HG02798 (cell line): ENCODE measurements around the gene ZNF516.

Experiments
- ATAC-seq: cut with Tn5 transposase; IDR thresholded peaks from one replicate; pipeline ENCODE4 v1.9.1; 2021; ENCODE audit warnings: mild to moderate bottlenecking; ENCODE audit not compliant: unreplicated experiment, poor library complexity

The ZNF516 gene

DNA sequence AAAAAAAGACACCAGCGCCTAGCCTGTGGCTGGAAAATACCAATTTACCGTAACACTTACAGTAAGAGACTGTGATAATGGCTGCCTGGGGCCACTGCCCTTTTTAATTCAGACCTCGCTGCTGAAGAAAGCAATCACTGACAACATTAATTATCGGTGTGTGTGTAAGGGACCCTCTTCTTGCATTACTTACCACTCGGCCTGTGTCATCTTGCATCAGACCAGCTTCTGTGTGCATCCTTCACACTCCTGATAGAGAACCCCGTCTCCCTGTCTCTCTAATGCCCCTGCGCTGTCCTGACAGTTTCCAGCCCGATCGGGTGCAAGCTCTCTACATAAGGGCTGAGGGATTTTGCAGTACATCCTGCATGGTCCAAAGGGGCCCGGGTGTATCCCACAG is 124.4 kb downstream of the ZNF516 start:
- ATAC-seq, result no peak

DNA sequence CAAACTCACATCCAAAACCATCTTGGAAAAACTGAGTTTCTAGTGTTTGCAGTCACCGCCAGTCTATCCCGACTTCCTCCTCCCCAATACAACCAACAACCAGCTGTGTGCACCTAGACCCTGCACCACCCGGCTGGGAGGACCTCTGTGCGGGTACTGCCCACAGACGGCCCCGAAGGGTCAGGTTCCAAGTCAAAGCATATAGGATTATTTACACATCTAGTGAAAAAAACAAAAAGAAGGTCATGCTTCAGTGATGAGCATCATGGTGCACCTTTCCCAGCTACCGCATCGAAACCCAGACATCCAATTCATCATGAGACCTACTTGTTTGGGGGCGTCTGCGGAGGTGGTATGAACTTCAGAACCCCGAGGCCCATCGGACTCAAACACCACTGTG is 124.8 kb downstream of the ZNF516 start:
- ATAC-seq, result no peak

DNA sequence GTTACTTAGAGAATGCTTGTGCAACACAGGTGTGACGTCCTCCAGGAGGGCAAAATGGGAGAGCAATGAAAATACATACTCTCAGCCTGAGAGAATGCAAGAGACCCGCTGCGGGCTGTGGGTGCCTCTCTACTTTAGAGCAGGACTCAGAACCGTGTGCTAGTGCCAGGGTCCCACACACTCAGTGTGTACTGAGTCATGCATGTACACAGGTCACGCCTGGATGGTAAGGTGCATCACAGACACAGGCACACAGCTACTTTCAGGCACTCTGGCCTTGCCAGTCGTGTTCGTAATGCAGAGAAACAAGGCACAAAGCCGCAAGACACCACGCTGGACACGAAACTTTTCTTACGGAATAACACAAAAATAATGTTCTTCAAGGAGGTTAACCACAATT is 125.3 kb downstream of the ZNF516 start:
- no peak for ATAC-seq

DNA sequence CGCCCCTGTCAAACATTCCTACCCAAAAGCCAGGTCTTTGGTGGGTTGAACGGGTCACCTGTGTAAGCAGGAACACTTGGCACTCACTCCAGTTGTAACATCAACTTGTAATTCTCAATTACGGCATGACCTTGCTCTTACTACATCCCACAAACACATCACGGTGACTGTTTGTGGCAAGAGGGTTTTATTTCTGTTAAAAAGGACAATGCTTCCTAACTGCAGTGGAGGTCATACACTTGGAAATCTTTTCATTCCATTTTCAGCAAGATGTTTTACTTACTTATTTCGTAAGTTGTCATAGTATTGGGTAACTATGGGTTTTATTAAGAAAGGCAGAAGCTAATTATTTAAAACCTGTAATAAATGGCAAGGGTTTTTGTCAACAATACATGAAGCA is 126.1 kb downstream of the ZNF516 start:
- ATAC-seq, result no peak

DNA sequence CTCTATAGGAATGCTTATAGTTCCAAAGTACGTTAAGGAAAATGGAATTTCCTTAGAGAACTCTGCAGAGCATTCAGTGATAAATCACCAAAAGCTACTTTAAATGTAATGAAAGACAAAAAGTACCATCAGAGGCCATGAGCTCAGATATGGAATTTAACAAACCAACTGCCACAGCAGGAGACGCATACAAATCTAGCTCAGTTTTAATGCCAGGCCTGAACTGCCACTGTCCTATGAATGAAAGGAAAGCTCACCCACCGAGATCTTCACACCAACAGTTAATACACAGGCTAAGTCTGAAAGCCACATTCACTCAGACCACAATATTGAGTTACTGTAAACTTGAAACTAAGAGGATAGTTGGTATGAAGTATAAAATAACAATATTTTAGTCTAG is 126.8 kb downstream of the ZNF516 start:
- ATAC-seq, result no peak

DNA sequence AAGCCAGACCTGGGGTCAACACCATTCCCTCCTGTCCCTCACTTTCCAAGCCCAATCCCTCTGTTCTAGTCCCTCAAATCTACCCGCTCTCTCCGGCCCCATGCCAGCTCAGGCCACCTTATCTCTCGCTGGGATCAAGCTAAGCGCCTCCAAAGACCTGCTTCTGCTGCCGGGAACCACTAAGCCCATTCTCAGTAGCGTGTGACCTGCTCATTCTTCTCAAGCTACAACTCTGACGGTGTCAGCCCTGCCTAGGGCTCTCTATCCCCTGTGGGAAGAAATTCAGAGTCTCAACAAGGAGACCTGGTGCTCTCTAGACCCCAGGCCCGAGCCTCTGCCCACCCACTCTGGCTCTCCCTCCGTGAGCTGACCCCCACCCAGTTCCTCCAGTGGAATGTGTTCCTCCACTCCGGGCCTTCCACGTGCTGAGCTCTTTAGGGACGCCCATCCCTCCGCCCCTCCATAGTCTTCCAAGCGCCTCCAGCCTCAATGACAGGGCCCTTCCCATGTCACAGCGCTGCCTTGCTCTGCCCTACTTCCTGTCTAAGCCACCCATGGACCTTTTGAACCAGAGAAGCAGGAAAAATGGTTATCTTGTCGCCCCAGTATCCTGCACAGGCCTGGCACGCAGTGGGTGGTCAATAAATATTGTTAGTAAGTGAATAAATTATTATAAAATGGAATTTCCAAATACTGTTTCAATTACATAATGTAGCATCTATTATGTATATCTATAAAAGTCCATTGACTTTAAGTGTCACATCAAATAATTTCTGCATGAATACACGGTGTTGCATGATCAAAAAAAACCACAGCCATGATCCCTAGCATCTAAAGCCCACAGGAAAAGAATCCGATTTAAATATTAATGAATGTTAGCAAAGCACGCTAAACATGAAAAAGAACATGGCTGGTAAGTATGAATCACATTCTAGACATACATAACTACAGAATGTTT is 127.6 kb downstream of the ZNF516 start:
- ATAC-seq, result no peak

DNA sequence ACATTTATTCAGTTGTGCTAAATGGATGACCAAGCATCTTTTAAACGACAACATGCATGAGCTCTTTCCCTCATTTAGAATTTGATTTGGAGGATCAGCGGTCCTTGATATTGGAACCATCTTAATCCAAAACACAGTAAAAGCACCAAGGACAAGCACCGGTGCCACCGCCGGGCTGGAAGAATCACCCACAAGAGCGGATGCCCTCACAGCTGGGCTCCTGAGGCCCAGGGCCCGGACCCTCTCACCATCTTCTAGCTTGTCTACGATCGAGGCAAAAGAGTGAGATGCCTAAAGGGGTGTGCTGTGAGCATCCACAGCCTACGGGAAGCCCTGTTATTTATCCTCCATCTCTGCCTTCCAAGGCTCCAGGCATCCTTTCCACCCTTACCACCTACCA is 129.5 kb downstream of the ZNF516 start:
- no peak for ATAC-seq

DNA sequence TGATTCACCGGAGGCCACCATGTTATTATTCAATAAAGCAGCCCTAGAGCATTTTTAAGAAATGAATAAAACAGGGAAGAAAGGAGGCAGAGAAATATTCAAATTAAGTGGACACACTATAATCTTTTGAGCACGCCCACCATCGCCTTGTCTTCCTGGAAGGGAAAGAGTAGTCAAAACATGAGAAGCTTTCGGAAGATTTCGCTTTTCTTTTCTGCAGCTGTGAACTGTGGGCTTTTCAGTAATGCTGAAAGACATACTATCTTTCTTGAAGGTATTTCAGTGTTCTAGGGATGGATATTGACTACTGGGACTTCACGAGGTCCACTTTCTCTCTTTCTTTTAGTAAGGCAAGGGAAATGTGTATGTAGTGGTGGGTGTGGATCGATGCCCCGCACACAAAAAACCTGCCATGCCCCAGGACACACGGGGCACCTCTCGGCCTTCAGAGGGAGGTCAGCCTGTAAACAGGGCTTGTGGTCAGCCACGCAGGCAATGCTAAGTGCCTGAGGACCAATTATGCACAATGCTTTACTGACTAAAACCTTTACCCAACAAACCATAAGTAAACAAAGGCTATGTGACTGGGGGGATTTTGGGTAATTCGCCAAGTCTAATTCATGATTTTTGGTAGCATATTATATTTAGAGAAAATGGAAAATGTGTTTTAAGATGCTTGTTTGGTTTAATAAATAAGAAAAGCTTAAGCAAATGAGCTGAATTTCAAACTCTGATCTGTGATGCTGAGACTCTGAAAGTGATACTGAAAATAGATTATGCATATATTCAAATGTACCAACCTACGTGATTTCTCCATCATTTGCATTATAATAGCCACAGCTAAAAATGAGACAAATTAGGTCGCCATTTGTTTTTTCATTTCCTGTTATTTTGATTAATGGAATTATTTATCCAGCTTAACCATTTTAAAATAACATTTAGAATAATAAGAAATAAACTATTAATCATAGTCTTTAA is 130.5 kb downstream of the ZNF516 start:
- peak; percentile 88 for ATAC-seq

DNA sequence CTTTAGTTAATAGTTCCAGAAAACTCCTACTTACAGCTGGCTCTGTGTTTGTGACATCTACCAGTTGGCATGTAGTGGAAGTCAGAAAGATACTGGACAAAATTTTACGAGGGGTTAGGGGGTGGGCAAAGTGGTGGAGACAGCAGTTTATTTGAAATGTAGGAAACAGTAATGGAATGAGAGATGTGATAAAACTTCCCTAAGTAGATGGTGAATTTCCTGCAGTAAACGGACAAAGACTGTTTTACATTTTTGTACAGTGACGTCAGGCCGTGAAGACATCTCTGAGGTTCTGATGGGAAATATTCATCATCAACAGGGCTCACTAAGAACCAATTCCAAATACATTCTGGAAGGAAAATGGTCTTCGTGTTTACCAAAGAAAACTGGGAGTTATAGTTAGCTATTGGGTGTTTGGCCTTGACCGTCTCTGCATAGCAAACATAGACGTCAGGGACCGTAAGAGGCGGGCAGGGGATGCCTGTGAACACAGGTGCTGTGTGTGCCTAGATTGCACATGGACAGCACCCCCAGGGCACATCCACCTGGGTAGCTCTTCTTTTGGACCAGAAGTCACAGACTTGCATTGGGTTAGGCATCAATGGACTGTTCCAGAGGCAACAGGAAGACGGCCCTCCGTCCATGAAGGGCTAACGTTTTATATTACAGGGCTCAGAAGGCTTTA is 131.5 kb downstream of the ZNF516 start:
- no peak for ATAC-seq

DNA sequence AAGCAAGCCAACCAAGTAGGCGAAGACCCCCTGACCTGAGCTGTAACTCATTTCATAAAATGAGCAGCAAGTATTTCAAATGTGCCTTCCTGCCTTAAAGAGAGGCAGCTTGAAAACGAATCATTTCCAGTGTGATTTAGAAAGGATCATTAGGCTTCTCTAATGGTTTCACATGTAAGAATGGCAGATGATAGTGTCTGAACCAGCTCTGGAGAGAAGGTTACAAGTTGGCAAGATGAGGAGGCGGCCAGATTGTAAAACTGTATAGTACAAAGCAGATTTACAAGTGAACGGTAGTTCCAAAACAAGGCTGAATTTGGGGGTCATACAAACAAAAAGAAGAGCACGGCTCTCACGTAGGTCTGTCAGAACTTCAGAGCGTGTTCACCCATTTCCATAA is 132.4 kb downstream of the ZNF516 start:
- no peak for ATAC-seq

DNA sequence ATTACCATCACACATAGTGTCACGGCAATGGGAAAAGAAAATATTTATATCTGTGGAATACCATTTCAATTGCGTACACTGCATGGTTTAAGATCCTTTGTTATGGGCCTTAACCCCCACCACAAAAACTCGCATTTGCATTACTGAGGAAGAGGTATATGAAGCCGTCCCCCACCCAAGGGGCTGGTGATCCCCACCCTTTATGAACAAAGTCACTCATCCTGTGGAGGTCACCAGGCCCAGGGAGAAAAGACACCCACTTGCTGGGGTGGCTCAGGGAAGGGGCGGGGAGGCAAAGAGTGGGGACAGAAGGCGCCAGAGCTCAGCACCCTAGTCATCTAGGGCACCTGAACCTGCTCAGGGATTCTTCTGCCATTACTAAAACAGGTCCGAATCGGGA is 133.8 kb downstream of the ZNF516 start:
- no peak for ATAC-seq

DNA sequence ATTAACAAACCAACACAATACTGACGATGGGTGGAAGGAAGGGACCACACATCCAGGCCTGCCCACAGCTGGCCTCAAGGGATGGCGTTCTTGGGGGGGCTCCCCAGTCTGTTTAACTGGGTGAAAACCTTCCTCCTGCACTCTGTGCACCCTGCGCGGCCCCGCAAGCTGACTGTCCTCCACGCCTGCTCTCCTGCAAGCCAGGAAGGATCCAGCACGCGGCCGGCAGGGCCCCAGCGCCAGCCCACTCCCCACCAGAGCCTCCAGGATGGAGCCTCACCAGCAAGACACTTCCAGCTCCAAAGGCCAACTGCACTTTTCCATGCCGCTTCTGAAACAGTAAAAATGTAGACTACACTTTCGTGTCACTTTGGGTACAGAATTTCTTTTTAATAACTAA is 135.1 kb downstream of the ZNF516 start:
- no peak for ATAC-seq

DNA sequence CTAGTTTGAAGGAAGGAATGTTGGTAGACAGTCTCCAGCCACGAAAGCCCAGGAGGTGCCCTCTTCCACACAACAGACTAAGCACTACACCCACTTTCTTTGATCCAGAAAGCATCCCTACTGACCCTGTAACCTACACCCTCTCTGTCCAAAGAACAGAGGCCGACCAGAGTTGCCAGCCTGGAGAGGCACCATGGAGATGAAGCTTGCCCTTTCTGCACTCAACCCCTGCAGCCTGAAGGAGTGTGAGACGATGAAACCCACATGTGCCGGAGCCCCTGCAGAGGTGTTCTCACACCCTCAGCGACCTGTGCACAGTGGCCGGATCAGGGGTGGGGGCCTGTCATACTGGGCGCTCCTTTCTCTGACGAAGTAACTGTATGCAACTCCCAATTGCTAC is 136.3 kb downstream of the ZNF516 start:
- no peak for ATAC-seq

DNA sequence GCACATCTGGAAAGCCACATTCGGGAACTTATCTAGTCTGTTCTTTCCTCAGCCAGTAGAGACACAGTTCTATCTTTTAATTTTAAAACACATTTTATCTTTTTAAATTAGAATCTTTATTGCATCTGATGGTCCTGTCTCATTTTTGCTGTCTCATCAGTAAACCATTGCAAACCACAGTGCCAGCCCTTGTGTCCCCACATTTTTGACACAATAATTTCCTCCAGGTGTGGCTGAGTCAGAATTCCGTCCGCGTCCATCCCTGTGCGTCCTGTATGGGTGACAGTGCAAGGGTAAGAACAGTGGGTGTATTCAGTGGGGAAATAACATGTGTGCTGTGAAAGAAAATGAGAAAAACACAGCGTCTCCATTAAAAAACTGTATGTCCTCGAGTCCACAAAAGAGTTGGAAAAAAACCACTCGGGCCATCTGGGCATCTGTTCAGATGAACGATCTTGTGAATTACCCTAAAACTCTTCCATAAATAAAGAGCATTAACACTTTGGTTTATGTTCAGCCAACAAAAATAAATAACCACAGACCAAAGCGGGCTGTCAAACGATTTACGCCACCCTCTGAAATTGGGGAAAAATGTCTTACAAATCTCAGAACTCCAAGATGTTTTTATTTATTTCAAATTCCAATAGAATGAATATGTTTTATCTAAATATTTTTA is 137.3 kb downstream of the ZNF516 start:
- ATAC-seq, result no peak

DNA sequence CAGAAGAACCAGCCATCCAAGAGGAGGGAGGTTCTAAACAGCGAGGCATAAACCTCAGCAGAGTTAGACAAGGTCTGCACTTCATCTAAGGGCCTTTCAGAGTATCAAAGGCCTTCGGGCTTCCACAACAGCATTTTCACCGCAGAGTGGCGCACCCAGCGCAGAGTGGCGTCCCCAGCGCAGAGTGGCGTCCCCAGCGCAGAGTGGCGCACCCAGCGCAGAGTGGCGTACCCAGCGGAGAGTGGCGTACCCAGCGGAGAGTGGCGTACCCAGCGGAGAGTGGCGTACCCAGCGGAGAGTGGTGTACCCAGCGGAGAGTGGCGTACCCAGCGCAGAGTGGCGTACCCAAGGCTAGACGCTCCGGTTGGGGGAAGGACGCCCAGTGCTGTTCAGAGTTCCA is 137.9 kb downstream of the ZNF516 start:
- no peak for ATAC-seq

DNA sequence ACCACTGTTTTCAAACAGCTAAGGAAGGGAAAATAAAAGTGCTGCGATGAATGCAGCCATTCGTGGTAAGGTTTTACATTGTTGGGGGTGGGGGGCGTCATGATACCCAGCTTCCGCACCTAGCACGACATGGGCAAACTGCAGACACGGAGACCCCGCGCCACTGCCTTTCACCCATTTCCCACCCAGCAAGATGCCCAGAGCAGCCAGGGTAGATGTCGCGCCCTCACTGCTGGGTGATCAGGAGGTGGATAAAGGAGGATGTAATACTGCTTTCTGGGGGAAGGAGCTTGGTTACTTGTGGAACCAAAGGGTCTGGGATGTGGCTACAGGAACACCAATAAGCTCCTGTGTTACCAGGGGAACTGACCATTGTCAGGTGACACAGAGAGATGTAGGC is 138.4 kb downstream of the ZNF516 start:
- no peak for ATAC-seq

DNA sequence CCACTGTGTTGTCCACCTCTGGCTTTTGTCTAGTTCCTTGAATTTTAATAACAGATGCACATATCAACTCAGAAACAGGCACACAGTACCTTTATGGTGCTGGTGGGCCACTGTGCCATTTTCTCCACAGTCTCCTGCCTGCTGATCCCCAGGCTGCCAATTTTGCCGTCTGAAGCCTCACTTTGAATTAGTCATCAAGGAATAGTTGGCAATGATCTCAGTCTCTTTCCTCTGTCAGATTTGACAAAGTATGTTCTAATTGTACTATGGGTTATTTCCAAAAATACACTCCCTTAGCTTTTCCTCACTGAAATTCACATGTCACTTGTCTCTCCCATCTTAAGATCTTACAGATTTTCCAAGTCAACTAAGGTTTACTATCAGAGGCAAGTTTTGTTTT is 140.7 kb downstream of the ZNF516 start:
- no peak for ATAC-seq

DNA sequence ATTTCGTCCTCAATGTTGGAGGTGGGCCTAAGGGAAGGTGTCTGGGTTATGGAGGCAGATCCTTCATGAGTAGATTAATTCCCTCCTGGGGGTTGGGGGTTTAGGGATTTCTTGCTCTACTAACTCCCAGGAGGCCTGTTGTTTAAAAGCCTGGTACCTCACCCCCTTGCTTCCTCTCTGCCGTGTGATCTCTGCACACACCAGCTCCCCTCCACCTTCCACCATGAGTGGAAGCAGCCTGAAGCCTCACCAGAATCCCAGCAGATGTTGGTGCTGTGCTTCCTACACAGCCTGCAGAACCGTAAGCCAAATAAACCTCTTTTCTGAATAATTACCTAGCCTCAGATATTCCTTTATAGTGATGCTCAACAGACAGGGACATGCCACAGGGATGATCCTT is 141.5 kb downstream of the ZNF516 start:
- no peak for ATAC-seq

DNA sequence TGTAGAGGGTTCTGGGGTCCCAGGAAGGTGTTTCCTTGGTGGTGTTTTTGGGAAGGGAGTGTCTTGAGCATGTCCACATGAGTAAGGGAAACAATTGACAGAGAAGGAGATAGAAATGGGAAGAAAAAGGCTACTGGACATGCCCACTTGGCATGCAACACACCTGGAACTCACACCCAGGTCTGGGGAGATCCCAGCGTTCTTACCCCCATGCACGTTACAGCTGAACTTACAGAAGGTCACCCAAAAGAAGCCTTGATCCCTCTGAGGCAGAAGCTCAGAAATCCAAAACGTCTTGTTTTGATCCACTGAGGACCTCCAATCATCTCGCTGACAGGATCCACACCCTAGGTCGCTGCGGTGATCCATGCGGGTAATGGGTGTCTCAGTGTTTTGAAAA is 142.0 kb downstream of the ZNF516 start:
- no peak for ATAC-seq

DNA sequence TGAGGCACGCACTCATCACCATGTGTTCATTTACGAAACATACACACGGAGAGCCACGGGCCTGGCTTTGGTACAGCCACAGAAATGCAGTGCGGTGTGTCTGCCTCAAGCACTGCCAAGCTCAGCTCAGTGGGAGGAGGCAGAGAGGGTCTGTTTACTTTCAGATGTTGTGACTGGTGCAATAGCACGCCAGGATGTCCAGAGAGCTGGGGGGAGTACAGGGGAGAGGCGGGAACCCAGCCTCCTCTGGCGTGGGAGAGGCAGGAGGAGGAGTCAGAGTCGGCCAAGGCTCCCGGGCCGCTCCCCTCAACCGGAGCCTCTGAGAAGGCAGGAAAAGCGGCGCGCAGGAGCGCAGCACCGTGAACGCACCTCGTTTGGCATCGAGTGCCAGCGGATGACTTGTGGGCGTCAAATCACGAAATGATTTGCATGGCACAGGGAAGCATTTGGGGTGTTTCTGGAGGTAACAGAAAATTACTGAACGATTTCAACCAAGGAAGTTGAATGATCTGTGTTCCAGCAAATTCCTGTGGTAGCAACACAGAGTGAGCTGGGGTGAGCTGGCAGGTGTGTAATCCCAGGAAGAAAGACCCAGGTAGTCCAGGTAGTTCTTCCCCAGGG is 143.0 kb downstream of the ZNF516 start:
- no peak for ATAC-seq
